Testis (tissue), 3 donors: ENCODE data around the gene AGPAT2. TPM values are rescaled to one million over a fixed set of nuclear protein-coding genes. Genes with fewer than 3 reads are reported as not detected.

Experiments
- DNase-seq: peaks from one replicate; pipeline ENCODE4 v3.0.0-alpha.2; 2019
- H3K27ac ChIP-seq, 2 donors: fragments of 200-600 bp; sonication (generic); one replicate each; pipeline ENCODE4 v1.5.1; 2019
- H3K27me3 ChIP-seq: fragments of 200-600 bp; sonication (generic); one replicate; pipeline ENCODE4 v1.5.1; 2019
- H3K36me3 ChIP-seq: fragments of 200-600 bp; sonication (generic); one replicate; pipeline ENCODE4 v1.5.1; 2017; ENCODE audit warnings: low read depth; ENCODE audit errors: missing control alignments
- H3K4me1 ChIP-seq: fragments of 200-600 bp; sonication (generic); one replicate; pipeline ENCODE4 v1.5.1; 2019
- H3K4me3 ChIP-seq, 2 donors: fragments of 200-600 bp; sonication (generic); one replicate each; pipeline ENCODE4 v1.5.1; 2017 to 2019
- H3K9me3 ChIP-seq: fragments of 200-600 bp; sonication (generic); one replicate; pipeline ENCODE4 v1.5.1; 2017
- POLR2A ChIP-seq: fragments of 450-650 bp; IDR thresholded peaks from one replicate; pipeline ENCODE4 v1.6.1; 2017; ENCODE audit warnings: antibody characterized with exemption, mild to moderate bottlenecking, moderate library complexity
- WGBS, 2 donors: methylation state at CpG; one replicate each; pipeline ENCODE4 v1.1.5; 2018; 5-methylcytosine and 5-hydroxymethylcytosine counted together
- intact Hi-C: fragments of 100-400 bp; cut with DNase I; formaldehyde crosslinking; loops from one replicate; pipeline ENCODE4 v1.15.1; 2023; ENCODE audit warnings: low total_unique reads
- polyA plus RNA-seq: library from polyadenylated mRNA; stranded (reverse); fragments of 350-450 nt; fragmentation: Illumina TruSeq; extraction: RNeasy Lipid Tissue Mini Kit (QIAGEN cat#74804); gene quantifications from one replicate; pipeline ENCODE4 v1.2.3, GENCODE V29; 2014; ENCODE audit warnings: low read depth, low replicate concordance; ENCODE audit not compliant: insufficient read depth
- total RNA-seq, 2 donors: library from RNA; depleted of rRNA; stranded (reverse); fragments of >200 nt; gene quantifications; one replicate each; pipeline ENCODE4 v1.2.3, GENCODE V29; 2016
- TF ChIP-seq, protein P1 (sequence below), 3 experiments: fragments of 450-650 bp in 2 of 3; fragments of 200-600 bp in 1 of 3; sonication (generic) in 1 of 3; IDR thresholded peaks; one replicate each; pipeline ENCODE4 v1.5.1; 2016 to 2019; ENCODE audit warnings: antibody characterized with exemption in 3 of 3, mild to moderate bottlenecking in 2 of 3, moderate library complexity in 1 of 3

The AGPAT2 gene
- total and polyA plus RNA-seq, 3 donors from 2014 or later, result 34.2 to 52.7 (median 46.6) TPM

DNA sequence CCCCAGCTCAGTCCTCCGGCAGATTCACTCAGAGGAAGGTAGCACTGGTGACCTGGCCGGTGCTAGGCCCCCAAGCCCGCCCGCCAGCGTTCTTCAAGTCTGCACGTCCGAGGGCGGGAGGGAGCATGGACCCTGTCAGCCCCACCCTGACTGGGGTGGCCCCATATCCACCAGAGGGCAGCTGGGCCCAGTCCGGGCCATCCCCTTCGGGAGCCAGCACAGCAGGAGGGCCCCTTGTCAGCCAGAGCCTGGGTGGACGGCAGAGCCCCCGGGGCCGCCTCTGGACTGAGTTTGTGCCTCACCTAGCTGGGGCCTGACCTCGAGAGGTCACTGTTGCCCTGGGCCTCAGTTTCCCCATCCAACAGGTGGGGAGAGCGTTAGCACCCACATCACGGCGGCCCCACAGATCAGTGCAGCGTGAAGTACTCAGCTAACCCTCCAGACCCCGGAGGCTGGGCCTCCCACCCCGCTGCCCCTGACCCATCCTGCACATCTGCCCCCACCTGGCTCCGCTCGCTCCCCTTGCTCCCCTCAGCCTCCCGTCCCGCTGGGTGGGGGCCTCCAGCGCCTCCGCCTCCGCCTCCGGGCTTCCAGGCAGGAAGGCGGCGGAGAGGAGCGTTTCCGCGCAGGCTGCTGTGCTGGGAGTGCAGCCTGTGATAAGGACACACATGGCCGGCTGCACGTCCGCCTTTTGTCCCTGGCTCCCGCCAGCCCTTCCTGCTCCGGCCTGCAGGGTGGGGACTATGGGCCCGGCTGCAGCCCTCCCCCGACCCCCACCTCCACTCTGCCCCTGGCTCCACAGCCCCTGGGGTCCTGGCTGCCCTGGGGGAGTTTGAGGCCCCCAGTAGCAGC lies 41.1 kb downstream of the AGPAT2 start:
- DNase-seq, result peak; percentile 64
- H3K27me3 ChIP-seq, result no peaks in the 10 kb centered on the region
- peak overlapping the region in 1 of 2 donors; percentile 56 for H3K27ac ChIP-seq
- intact Hi-C loops, result no loop called here
- no peaks in the 10 kb centered on the region for H3K36me3 ChIP-seq
- TF ChIP-seq POLR2A, result no peak
- TF ChIP-seq, protein P1, sequence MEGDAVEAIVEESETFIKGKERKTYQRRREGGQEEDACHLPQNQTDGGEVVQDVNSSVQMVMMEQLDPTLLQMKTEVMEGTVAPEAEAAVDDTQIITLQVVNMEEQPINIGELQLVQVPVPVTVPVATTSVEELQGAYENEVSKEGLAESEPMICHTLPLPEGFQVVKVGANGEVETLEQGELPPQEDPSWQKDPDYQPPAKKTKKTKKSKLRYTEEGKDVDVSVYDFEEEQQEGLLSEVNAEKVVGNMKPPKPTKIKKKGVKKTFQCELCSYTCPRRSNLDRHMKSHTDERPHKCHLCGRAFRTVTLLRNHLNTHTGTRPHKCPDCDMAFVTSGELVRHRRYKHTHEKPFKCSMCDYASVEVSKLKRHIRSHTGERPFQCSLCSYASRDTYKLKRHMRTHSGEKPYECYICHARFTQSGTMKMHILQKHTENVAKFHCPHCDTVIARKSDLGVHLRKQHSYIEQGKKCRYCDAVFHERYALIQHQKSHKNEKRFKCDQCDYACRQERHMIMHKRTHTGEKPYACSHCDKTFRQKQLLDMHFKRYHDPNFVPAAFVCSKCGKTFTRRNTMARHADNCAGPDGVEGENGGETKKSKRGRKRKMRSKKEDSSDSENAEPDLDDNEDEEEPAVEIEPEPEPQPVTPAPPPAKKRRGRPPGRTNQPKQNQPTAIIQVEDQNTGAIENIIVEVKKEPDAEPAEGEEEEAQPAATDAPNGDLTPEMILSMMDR (IDR thresholded peaks at IDR 0.05), result peak in 1 of 3 experiments; percentile 9
- H3K4me3 ChIP-seq, result no peak overlapping the region
- peaks cover 18% of the 10 kb centered on the region for H3K4me1 ChIP-seq
- WGBS, 2 donors, result 37 to 48% methylated on average over 25 to 40 of the region's 40 CpGs
- no peaks in the 10 kb centered on the region for H3K9me3 ChIP-seq

DNA sequence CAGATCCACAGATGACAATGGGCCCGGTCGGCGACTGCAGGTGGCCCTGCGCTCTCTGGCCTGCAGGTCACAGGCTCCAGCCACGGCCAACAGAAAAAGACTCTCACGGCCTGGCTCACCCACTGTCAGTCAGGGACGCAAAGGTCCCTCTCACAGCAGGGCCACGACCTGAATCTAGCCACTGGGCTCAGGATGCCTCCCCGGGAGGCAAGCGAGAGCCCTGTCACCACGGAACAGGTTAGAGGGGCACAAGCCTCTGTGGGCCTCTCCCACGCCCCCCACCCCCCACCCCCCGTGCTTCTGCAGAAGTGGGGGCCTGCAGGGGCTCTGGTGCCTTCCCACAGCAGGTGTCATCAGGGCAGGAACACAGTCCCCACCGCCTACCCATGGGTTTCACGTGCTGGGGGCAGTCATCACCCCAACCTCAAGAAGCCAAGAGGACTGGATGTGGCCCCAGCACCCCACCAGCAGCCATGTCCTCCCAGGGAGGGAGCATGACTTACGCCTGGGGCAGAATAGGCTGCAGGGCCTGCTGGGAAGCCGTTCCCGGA lies 41.8 kb downstream of the AGPAT2 start:
- H3K9me3 ChIP-seq, result no peaks in the 10 kb centered on the region
- intact Hi-C loops, result no loop called here
- DNase-seq, result no peak
- TF ChIP-seq, protein P1 (IDR thresholded peaks at IDR 0.05), result no peak
- TF ChIP-seq POLR2A, result no peak
- H3K4me3 ChIP-seq, result no peak overlapping the region
- no peaks in the 10 kb centered on the region for H3K27me3 ChIP-seq
- peaks cover 20% of the 10 kb centered on the region for H3K4me1 ChIP-seq
- H3K36me3 ChIP-seq, result no peaks in the 10 kb centered on the region
- 73 to 76% methylated on average over 8 to 16 of the region's 18 CpGs for WGBS, 2 donors
- H3K27ac ChIP-seq, result peak overlapping the region in 1 of 2 donors; percentile 56

DNA sequence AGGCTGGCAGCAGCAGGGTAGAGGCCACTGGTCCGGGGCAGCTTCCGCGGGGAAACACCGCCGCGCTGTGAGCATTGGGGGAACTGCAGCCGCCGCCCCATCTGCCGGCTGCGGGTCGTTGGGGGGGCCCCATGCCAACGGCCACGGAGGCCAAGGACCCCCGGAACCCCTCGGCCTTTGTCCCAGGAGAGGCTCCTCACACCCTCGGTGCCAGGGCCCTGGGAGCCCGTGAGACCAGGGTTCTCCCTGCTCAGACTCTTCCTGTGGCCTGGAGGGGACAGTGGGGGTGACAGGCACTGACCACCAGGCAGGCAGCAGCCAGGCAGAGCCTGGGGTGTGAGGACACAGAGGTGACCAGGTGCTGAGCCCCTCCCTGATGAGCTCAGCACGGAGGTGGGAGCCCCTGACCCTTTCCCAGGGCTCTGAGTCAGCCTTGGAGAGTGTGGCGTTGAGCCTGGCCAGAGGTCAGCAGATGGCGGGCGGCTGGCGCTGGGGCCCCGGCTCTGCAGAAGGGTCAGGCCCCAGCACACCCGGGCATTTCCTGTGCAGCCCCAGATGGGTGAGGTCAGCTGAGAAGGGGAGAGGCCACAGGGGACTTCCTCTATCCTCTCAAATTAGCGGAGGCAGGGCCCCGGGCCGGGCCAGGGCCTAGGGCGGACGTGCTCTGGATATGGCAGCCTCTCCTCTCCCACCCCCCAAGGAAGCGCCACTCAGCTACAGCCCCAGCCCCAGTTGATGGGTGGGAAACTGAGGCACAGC lies 42.5 kb downstream of the AGPAT2 start:
- H3K4me1 ChIP-seq, result peaks cover 20% of the 10 kb centered on the region
- H3K27ac ChIP-seq, result peak overlapping the region in 1 of 2 donors; percentile 56
- intact Hi-C loops, result no loop called here
- DNase-seq, result peak; percentile 34
- TF ChIP-seq, protein P1 (IDR thresholded peaks at IDR 0.05), result peak; percentile 63 to 73 (median 72)
- no peak for TF ChIP-seq POLR2A
- no peaks in the 10 kb centered on the region for H3K9me3 ChIP-seq
- no peaks in the 10 kb centered on the region for H3K36me3 ChIP-seq
- no peaks in the 10 kb centered on the region for H3K27me3 ChIP-seq
- WGBS, 2 donors, result 40 to 45% methylated on average over 2 to 29 of the region's 30 CpGs
- H3K4me3 ChIP-seq, result no peak overlapping the region

DNA sequence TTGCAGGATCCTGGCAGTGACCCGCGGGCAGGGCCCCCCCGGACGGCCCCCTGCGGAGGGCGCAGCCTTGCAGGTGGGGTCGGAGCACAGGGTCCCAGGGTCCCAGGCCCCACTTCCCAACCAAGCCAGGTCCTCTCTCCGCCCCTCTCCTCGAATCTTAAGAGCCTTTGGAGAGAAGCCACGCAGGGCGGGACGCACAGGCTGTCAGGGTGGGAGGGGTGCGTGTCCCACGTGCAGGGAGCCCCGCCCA lies 43.0 kb downstream of the AGPAT2 start:
- intact Hi-C loops, result no loop called here
- no peak for TF ChIP-seq POLR2A
- TF ChIP-seq, protein P1 (IDR thresholded peaks at IDR 0.05), result no peak
- H3K9me3 ChIP-seq, result no peaks in the 10 kb centered on the region

More for the DNA sequence above, 43.0 kb downstream of the AGPAT2 start:
- no peaks in the 10 kb centered on the region for H3K27me3 ChIP-seq
- DNase-seq, result peak; percentile 79
- H3K4me3 ChIP-seq, result no peak overlapping the region
- H3K36me3 ChIP-seq, result no peaks in the 10 kb centered on the region
- no peak overlapping the region for H3K27ac ChIP-seq
- H3K4me1 ChIP-seq, result peaks cover 20% of the 10 kb centered on the region
- WGBS, 2 donors, result 42 to 60% methylated on average over 1 to 15 of the region's 15 CpGs
